Measurements from ENCODE around the gene LHFPL3. TPM values are rescaled to one million over a fixed set of nuclear protein-coding genes. Genes with fewer than 3 reads are reported as not detected.

The LHFPL3 gene
- total RNA-seq, 2 donors from 2014 or later = not detected

GRCh38 chr7:104894314-104894713 is 565.9 kb downstream of the LHFPL3 start:
- Mint-ChIP-seq H3K36me3 (no peaks in the 10 kb centered on the region), H3K4me3 (no peak overlapping the region), H3K27ac (no peak overlapping the region), H3K27me3 (peaks cover 0 to 7% of the 10 kb centered on the region in 2 donors), H3K4me1 (ENCODE audit: low read depth in 2 of 2) (peaks cover 7 to 8% of the 10 kb centered on the region in 2 donors), H3K9me3 (no peaks in the 10 kb centered on the region)
- ATAC-seq = no peak
- no peak for DNase-seq (ENCODE audit: low spot score)

GRCh38 chr7:104894726-104895521 is 566.5 kb downstream of the LHFPL3 start:
- no peak overlapping the region for H3K27ac Mint-ChIP-seq
- peaks cover 7 to 8% of the 10 kb centered on the region in 2 donors for H3K4me1 Mint-ChIP-seq (ENCODE audit: low read depth in 2 of 2)
- no peaks in the 10 kb centered on the region for H3K9me3 Mint-ChIP-seq
- H3K4me3 Mint-ChIP-seq = no peak overlapping the region
- H3K36me3 Mint-ChIP-seq = no peaks in the 10 kb centered on the region
- ATAC-seq (no peak), DNase-seq (ENCODE audit: low spot score) (no peak)
- H3K27me3 Mint-ChIP-seq = peaks cover 0 to 9% of the 10 kb centered on the region in 2 donors

GRCh38 chr7:104895522-104896236 is 567.3 kb downstream of the LHFPL3 start:
- no peaks in the 10 kb centered on the region for H3K9me3 Mint-ChIP-seq
- DNase-seq (ENCODE audit: low spot score) (no peak), ATAC-seq (no peak)
- H3K27ac Mint-ChIP-seq = no peak overlapping the region
- H3K4me1 Mint-ChIP-seq (ENCODE audit: low read depth in 2 of 2) = peaks cover 7 to 8% of the 10 kb centered on the region in 2 donors
- no peaks in the 10 kb centered on the region for H3K36me3 Mint-ChIP-seq
- H3K27me3 Mint-ChIP-seq = peaks cover 0 to 9% of the 10 kb centered on the region in 2 donors
- no peak overlapping the region for H3K4me3 Mint-ChIP-seq

- H3K4me1 Mint-ChIP-seq (ENCODE audit: low read depth in 2 of 2) = peaks cover 7 to 8% of the 10 kb centered on the region in 2 donors
- no peak for ATAC-seq
These were observed 570.0 kb downstream of the LHFPL3 start for GRCh38 chr7:104898434-104898833.

GRCh38 chr7:104900525-104901239 is 572.3 kb downstream of the LHFPL3 start:
- peaks cover under 1 to 4% of the 10 kb centered on the region in 2 donors for H3K27me3 Mint-ChIP-seq
- no peak overlapping the region for H3K4me3 Mint-ChIP-seq
- DNase-seq (ENCODE audit: low spot score) (no peak), ATAC-seq (no peak)
- H3K36me3 Mint-ChIP-seq = no peaks in the 10 kb centered on the region
- H3K4me1 Mint-ChIP-seq (ENCODE audit: low read depth in 2 of 2) = peaks cover 7 to 8% of the 10 kb centered on the region in 2 donors
- no peak overlapping the region for H3K27ac Mint-ChIP-seq
- no peaks in the 10 kb centered on the region for H3K9me3 Mint-ChIP-seq

More at GRCh38 chr7:104898434-104898833, 570.0 kb downstream of the LHFPL3 start:
- no peak overlapping the region for H3K4me3 Mint-ChIP-seq
- H3K27ac Mint-ChIP-seq = no peak overlapping the region
- peaks cover 0 to 9% of the 10 kb centered on the region in 2 donors for H3K27me3 Mint-ChIP-seq
- DNase-seq (ENCODE audit: low spot score) = no peak
- H3K9me3 Mint-ChIP-seq = no peaks in the 10 kb centered on the region
- no peaks in the 10 kb centered on the region for H3K36me3 Mint-ChIP-seq

GRCh38 chr7:104901240-104901619 is 572.8 kb downstream of the LHFPL3 start:
- no peak overlapping the region for H3K27ac Mint-ChIP-seq

GRCh38 chr7:104902183-104902582 is 573.8 kb downstream of the LHFPL3 start:
- H3K27me3 Mint-ChIP-seq = peaks cover 10 to 11% of the 10 kb centered on the region in 2 donors
- H3K4me3 Mint-ChIP-seq = no peak overlapping the region
- no peak for ATAC-seq

More at GRCh38 chr7:104901240-104901619, 572.8 kb downstream of the LHFPL3 start:
- H3K4me1 Mint-ChIP-seq (ENCODE audit: low read depth in 2 of 2) = peaks cover 6 to 7% of the 10 kb centered on the region in 2 donors
- DNase-seq (ENCODE audit: low spot score) (no peak), ATAC-seq (no peak)
- H3K27me3 Mint-ChIP-seq = peaks cover 6 to 7% of the 10 kb centered on the region in 2 donors
- no peaks in the 10 kb centered on the region for H3K36me3 Mint-ChIP-seq
- no peak overlapping the region for H3K4me3 Mint-ChIP-seq
- H3K9me3 Mint-ChIP-seq = no peaks in the 10 kb centered on the region

GRCh38 chr7:104903044-104903443 is 574.6 kb downstream of the LHFPL3 start:
- Mint-ChIP-seq H3K9me3 (no peaks in the 10 kb centered on the region), H3K27ac (no peak overlapping the region), H3K27me3 (peaks cover 10 to 11% of the 10 kb centered on the region in 2 donors), H3K4me3 (no peak overlapping the region), H3K36me3 (no peaks in the 10 kb centered on the region), H3K4me1 (ENCODE audit: low read depth in 2 of 2) (no peaks in the 10 kb centered on the region)
- no peak for DNase-seq (ENCODE audit: low spot score)
- no peak for ATAC-seq

More at GRCh38 chr7:104902183-104902582, 573.8 kb downstream of the LHFPL3 start:
- H3K4me1 Mint-ChIP-seq (ENCODE audit: low read depth in 2 of 2) = peaks cover 3 to 4% of the 10 kb centered on the region in 2 donors
- no peaks in the 10 kb centered on the region for H3K36me3 Mint-ChIP-seq
- no peak for DNase-seq (ENCODE audit: low spot score)
- no peaks in the 10 kb centered on the region for H3K9me3 Mint-ChIP-seq
- H3K27ac Mint-ChIP-seq = no peak overlapping the region

- H3K36me3 Mint-ChIP-seq = no peaks in the 10 kb centered on the region
- H3K27ac Mint-ChIP-seq = no peak overlapping the region
- DNase-seq (ENCODE audit: low spot score) = no peak
- H3K27me3 Mint-ChIP-seq = peaks cover 13 to 17% of the 10 kb centered on the region in 2 donors
- no peak for ATAC-seq
- no peaks in the 10 kb centered on the region for H3K4me1 Mint-ChIP-seq (ENCODE audit: low read depth in 2 of 2)
- H3K4me3 Mint-ChIP-seq = no peak overlapping the region
- H3K9me3 Mint-ChIP-seq = no peaks in the 10 kb centered on the region
These were observed 575.4 kb downstream of the LHFPL3 start for GRCh38 chr7:104903846-104904245.

- ATAC-seq (no peak), DNase-seq (ENCODE audit: low spot score) (no peak)
- peaks cover 9 to 19% of the 10 kb centered on the region in 2 donors for H3K27me3 Mint-ChIP-seq
- no peak overlapping the region for H3K27ac Mint-ChIP-seq
- no peak overlapping the region for H3K4me3 Mint-ChIP-seq
- H3K4me1 Mint-ChIP-seq (ENCODE audit: low read depth in 2 of 2) = peaks cover 0 to 4% of the 10 kb centered on the region in 2 donors
- H3K36me3 Mint-ChIP-seq = no peaks in the 10 kb centered on the region
- no peaks in the 10 kb centered on the region for H3K9me3 Mint-ChIP-seq
These were observed 577.6 kb downstream of the LHFPL3 start for GRCh38 chr7:104906032-104906431.

GRCh38 chr7:104906556-104906955 is 578.2 kb downstream of the LHFPL3 start:
- Mint-ChIP-seq H3K9me3 (no peaks in the 10 kb centered on the region), H3K27ac (no peak overlapping the region), H3K4me1 (ENCODE audit: low read depth in 2 of 2) (peaks cover 0 to 4% of the 10 kb centered on the region in 2 donors), H3K4me3 (no peak overlapping the region), H3K36me3 (no peaks in the 10 kb centered on the region), H3K27me3 (peaks cover 11 to 19% of the 10 kb centered on the region in 2 donors)
- DNase-seq (ENCODE audit: low spot score) (no peak), ATAC-seq (no peak)

GRCh38 chr7:104908636-104909035 is 580.2 kb downstream of the LHFPL3 start:
- Mint-ChIP-seq H3K36me3 (no peaks in the 10 kb centered on the region), H3K27ac (no peak overlapping the region), H3K27me3 (peaks cover 13 to 19% of the 10 kb centered on the region in 2 donors), H3K4me1 (ENCODE audit: low read depth in 2 of 2) (peaks cover 0 to 4% of the 10 kb centered on the region in 2 donors), H3K9me3 (no peaks in the 10 kb centered on the region), H3K4me3 (no peak overlapping the region)
- DNase-seq (ENCODE audit: low spot score) (no peak), ATAC-seq (no peak)

- H3K4me1 Mint-ChIP-seq (ENCODE audit: low read depth in 2 of 2) = peaks cover 0 to 4% of the 10 kb centered on the region in 2 donors
These were observed 580.7 kb downstream of the LHFPL3 start for GRCh38 chr7:104909096-104909495.

More at GRCh38 chr7:104909096-104909495, 580.7 kb downstream of the LHFPL3 start:
- Mint-ChIP-seq H3K4me3 (no peak overlapping the region), H3K9me3 (no peaks in the 10 kb centered on the region), H3K36me3 (no peaks in the 10 kb centered on the region), H3K27ac (no peak overlapping the region), H3K27me3 (peaks cover 13 to 19% of the 10 kb centered on the region in 2 donors)
- ATAC-seq (no peak), DNase-seq (ENCODE audit: low spot score) (no peak)

Data from natural killer cell treated with Interleukin-12 subunit alpha and Interleukin-12 subunit beta and Interleukin-15 and Interleukin-18, amount 100 ng/mL, for 72 hours (primary cell).